CD1c-positive myeloid dendritic cell (primary cell): Measurements from ENCODE around the gene LRRC45.
A peak's percentile ranks its signal among the peaks of the same experiment; 100 is the strongest.
"Not testable (repeated sequence)": the region's sequence is repeated elsewhere in the genome, so short reads cannot be mapped to it uniquely, and the experiment has no call there.

Experiments
- DNase-seq: peaks from one replicate; pipeline ENCODE4 v3.0.0-alpha.2; 2016; ENCODE audit errors: extremely low spot score

The LRRC45 gene

DNA sequence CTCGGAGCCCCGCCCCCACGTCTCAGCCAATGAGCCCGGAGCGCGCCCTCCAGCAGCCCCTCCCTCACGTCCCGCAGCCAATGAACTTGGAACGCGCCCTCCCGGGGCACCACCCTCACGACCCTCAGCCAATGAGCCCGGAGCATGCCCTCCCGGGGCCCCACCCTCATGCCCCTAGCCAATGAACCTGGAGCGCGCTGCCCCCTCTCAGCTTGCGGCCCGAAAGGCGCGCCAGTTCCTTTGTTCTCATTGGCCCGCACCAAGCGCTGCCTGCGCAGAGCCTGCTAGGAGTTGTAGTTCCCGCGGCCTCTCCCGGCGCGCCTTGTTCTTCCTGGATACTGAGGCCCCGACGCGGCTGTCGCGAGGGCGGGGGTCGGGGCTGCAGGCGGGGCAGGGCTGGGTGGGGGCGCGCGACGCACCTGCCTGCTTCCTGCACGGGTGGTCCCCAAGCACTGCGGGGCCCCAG lies at the start of gene LRRC45:
LRRC45 (plus strand) TSS at position 325 of the 466 bp plus-strand sequence. CDS start 339 bp downstream, outside the sequence.
- DNase-seq, result peak; percentile 100

DNA sequence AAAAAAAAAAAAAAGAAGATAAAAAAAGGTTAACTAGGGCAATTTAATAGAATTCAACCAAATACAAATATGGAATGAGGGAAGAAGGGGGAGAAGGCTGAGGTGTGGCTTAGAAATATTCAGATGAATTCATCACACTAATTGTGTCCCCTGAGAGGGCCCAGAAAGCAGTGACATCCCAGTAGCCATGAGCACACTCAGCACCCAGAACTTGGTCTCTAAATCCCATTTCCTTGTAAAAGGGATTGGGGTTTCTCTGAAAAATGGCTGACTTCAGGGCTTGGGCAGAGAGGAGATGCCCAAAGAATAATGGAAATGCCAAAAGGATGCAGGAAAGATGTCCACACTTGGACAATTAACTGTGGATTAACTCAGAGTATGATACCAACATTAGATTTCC lies 49.7 kb upstream of the LRRC45 start:
- no peak for DNase-seq

DNA sequence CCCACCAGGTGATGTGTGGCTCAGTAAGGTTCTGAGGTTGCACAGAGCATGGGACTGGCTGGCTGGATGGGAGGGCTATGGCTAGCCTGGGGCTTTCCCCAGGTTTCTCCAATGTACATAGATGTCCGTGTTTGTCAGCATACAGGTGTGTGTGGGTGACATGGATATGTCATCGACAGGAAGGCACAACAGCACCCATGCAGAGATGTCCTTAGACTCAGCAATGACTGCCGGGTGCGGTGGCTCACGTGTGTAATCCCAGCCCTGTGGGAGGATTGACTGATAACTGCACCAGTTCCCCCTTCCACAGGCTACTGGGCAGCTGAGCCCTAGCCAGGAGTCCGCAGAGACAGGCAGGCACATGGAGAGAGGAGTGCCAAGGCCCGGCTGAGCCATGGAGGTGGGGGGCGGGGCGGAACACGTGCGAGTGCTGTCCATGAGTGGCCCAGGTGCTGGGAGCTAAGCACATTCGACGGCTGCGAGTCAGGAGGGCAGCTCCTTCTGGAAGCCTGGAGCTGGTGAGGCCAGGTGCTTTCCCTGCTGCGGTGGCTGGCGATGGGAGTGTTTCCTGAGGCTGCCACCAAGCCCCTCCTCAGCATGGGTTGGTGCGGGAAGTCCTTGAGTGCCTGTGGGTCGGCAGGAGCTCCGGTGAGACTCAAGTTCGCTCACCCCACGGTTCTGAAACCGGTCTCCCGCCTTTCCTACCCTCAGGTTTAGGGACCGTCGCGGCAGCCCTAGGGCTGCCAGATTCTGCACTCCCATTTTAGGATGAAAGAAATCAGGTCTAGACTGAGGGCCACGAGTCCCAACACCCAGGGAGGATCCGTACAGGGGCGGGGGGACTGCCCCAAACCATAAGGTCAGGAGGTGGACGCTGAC lies 46.5 kb upstream of the LRRC45 start:
- peak; percentile 58 for DNase-seq

GRCh38 chr17:81977211-81977808 lies 45.8 kb upstream of the LRRC45 start, which contains the start of gene ASPSCR1:
Gene ASPSCR1, plus strand, starts transcription at chr17:81977629. Its CDS starts 18 bp downstream, at chr17:81977647.
- DNase-seq, result peak; percentile 96

- DNase-seq, result no peak
Measured at GRCh38 chr17:81978524-81979298, 44.4 kb upstream of the LRRC45 start.

DNA sequence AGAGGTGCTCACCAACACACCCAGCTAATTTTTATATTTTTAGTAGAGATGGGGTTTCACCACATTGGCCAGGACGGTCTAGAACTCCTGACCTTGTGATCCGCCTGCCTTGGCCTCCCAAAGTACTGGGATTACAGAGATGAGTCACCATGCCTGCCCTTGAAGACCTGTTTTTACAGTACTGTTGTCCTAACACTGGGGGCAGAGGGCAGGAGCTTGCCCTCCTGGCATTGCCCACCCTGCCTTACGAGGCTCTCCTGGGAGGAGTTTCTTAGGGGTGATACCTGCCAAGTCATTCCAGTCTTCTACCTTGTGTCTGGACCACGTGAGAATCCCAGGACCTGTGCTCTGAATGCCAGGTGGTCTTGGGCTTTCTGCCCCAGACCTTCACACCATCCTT lies 43.0 kb upstream of the LRRC45 start:
- DNase-seq, result no peak

- no peak for DNase-seq
Measured at GRCh38 chr17:81980707-81981343, 42.3 kb upstream of the LRRC45 start.

- not testable (repeated sequence) for DNase-seq
Measured at GRCh38 chr17:81981511-81981910, 41.6 kb upstream of the LRRC45 start.

- no peak for DNase-seq
Measured at GRCh38 chr17:81983011-81983638, 40.0 kb upstream of the LRRC45 start.

DNA sequence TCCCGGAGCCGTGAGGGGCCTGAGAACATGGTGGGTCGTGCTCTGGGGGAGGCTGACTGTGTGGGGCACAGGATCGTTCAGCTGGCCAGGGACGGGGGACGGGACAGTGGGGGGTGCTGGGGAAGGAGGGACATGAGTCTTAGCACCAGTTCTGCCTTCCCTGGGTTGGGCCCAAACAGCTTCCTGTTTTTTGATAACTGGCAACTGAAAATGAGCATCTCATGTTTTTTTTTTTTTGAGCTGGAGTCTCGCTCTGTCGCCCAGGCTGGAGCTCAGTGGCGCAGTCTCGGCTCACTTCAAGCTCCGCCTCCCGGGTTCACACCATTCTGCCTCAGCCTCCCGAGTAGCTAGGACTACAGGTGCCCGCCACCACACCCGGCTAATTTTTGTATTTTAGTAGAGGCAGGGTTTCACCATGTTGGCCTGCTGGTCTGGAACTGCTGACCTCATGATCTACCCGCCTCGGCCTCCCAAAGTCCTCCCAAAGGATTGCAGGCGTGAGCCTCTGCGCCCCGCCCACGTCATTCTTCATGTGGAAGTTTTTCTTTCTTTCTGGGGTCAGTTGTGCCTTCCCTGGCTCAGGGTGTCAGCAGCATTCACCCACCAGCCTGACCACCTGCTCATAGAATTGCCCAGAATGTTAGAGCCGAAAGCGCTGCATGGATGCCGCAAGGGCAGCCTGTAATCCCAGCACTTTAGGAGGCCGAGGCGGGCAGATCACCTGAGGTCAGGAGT lies 39.3 kb upstream of the LRRC45 start:
- DNase-seq, result peak; percentile 44

GRCh38 chr17:81984773-81985410 lies 38.2 kb upstream of the LRRC45 start:
- DNase-seq, result no peak

DNA sequence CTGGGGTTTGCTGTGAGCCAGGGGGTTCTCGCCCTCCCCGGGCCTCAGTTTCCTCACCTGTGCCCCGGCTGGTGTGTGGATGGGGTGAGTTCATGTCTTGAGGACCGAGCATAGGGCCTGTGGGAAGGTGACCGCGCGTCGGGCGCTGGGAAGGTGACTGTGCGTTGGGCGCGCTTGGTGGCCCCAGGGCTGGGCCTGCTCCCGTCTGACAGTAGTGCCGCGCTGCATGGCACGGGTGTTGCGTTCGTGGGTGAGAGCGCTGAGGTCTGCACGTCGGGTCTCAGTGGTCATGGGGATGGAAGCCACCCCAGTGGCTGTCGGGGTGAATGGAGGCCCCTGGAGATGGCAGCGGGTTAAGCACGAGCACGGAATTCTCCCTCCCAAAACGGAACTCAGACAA lies 36.5 kb upstream of the LRRC45 start:
- DNase-seq, result no peak

DNA sequence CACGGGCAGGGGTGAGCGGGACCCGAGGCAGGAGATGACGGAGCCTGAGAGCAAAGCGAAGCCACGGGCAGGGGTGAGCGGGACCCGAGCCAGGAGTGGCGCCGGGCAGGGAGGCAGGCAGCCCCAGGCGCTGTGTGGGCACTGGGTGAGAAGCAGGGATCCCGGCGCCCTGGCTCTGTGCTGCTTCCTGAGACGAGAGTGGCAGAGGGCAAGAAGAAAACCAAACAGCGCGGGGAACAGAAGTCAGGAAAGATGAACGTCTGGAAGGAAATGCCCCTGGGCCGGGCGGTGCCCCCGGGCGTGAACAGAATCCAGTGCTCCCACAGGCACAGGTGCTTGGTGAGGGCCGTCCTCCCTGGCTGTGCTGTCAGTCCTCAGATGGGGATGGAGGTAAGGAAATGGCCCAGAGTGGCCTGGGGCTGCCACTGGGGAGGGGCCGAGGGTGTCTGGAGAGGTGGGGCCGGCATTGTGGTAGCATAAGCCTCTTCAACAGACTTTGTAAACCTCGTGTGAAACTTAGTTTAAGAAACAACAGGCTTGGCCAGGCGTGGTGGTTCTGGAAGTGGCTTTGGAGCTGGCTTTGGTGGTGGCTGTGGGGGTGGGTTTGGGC lies 35.8 kb upstream of the LRRC45 start:
- no peak for DNase-seq

DNA sequence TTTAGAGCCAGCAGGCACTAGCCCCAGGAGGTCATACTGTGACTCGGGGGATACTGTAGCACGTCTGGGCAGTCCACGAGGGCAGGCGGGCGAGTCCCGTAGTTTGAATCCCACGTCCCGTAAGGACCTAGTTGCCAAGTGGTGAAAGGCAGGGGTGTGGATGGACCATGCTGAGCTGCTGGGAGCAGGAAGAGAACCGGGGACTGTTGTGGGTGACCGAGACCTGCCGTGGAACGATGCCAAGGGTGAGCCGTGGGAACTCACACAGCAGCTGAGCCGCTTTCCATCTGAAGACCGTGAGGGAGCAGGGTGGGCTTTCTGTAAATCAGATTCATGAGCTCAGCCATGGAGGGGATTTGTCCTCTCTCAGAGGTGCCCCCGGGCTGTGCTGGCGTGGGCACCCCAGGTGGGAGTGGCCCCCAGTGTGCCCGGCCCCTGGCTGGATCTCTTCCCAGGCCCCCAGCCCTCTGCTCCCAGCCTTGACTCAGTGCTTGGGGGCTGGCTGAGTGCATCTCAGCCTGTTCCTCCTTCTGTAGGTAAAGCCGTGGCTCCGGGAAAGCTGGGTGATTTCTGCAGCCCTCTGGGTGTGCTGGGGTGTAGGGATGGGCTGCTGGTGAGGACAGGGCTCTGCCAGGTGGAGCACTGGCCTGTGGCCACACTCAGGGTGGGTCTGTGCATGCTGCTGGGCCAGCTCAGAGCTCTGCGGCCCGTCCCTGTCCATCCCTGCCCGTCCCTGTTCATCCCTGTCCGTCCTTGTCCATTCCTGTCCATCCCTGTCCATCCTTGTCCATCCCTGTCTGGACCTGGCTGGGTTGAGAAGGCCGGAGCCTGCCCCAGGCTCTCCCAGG lies 32.0 kb upstream of the LRRC45 start:
- no peak for DNase-seq

DNA sequence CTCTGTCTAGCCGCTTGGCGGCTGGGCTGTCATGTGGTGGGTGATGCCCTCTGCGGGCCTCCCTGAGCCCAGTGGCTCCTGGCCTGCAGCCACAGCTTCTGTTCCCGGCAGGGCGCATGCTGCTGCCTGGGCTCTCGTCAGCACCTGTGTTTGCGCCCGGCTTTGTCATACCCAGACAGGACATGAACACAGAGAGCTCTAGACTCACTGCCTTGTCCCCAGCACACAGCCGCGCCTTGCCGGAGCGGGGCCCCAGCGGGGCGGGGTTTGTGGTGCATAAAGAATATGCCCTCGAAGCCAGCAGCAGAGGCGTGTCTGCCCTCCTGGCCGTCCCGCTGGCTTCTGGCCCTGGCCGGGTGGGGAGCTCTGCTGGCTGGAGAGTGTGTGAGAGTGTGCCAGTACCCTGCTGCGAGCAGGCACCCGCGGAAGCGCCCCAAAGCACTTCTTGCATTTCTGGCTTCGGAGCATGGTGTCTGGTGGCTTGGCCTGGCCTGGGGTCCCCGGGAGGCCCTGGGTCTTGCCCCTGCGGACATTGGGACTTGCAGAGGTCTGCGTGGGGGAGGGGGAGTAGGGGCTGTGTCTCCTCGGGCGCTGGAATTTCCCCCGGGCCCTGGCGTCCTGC lies 31.3 kb upstream of the LRRC45 start:
- no peak for DNase-seq

- no peak for DNase-seq
Measured at GRCh38 chr17:81992306-81993102, 30.6 kb upstream of the LRRC45 start.
